H1 (cell line): Measurements from ENCODE around the gene TGIF1. TPM values are rescaled to one million over a fixed set of nuclear protein-coding genes. Genes with fewer than 3 reads are reported as not detected.
A peak's percentile ranks its signal among the peaks of the same experiment; 100 is the strongest.

Experiments
- CTCF ChIA-PET: fragments of 300-600 bp; sonication (Branson Sonifier 250); formaldehyde crosslinking; loops from one replicate; lab custom pipeline; 2021; ENCODE audit not compliant: partially characterized antibody; lab: Charles Lee
- POLR2A ChIA-PET: fragments of 300-600 bp; sonication (Branson Sonifier 250); formaldehyde crosslinking; loops from one replicate; lab custom pipeline; 2021; ENCODE audit warnings: inconsistent platforms; ENCODE audit not compliant: partially characterized antibody; lab: Charles Lee
- DNase-seq, 2 experiments: peaks; one replicate each; pipeline versions ENCODE4 v3.0.0 to v3.0.0-alpha.2; 2010 to 2022; ENCODE audit warnings: low spot score in 2 of 2, low read depth in 1 of 2, mixed read lengths in 1 of 2
- FAIRE-seq: peaks from 2 replicates; lab custom pipeline; 2011; peaks lifted over from hg19 to GRCh38; lab: Jason Lieb, UNC
- H2AFZ ChIP-seq: 2 replicates; pipeline ENCODE4 v1.8.1; 2012; ENCODE audit warnings: low read length, inconsistent platforms
- H2AK5ac ChIP-seq: 2 replicates; pipeline ENCODE4 v1.6.1; 2013; ENCODE audit warnings: low read depth, low read length
- H2BK120ac ChIP-seq: replicated peaks from 2 replicates; pipeline ENCODE3; 2013; ENCODE audit warnings: low read depth, low read length, inconsistent platforms
- H2BK12ac ChIP-seq: 2 replicates; pipeline ENCODE4 v1.6.1; 2013; ENCODE audit warnings: low read depth, low read length
- H2BK15ac ChIP-seq: 2 replicates; pipeline ENCODE4 v1.6.1; 2013; ENCODE audit warnings: low read length
- H2BK20ac ChIP-seq: 2 replicates; pipeline ENCODE4 v1.6.1; 2013; ENCODE audit warnings: low read length
- H2BK5ac ChIP-seq: 2 replicates; pipeline ENCODE4 v1.6.1; 2013; ENCODE audit warnings: low read depth, low read length
- H3K14ac ChIP-seq: 2 replicates; pipeline ENCODE4 v1.6.1; 2013; ENCODE audit warnings: inconsistent platforms; ENCODE audit not compliant: insufficient read length
- H3K18ac ChIP-seq: 2 replicates; pipeline ENCODE4 v1.6.1; 2013; ENCODE audit warnings: low read length; ENCODE audit errors: extremely low read depth
- H3K23ac ChIP-seq: 2 replicates; pipeline ENCODE4 v1.6.1; 2013; ENCODE audit warnings: inconsistent platforms; ENCODE audit not compliant: insufficient read length
- H3K23me2 ChIP-seq: 2 replicates; pipeline ENCODE4 v1.6.1; 2013; ENCODE audit warnings: low read depth, low read length
- H3K27ac ChIP-seq: 2 replicates; pipeline ENCODE4 v1.6.1; 2011; ENCODE audit warnings: low read depth, low read length, inconsistent platforms
- H3K27me3 ChIP-seq, 4 experiments: replicated peaks in 1 of 4; 1 replicate in 1 of 4; 2 replicates in 3 of 4; pipeline versions ENCODE4 v1.6.1 to v1.8.1; 2011 to 2013; ENCODE audit warnings: low read length in 3 of 4, mild to moderate bottlenecking in 3 of 4, inconsistent platforms in 2 of 4, mixed read lengths in 2 of 4, moderate library complexity in 1 of 4; ENCODE audit not compliant: control insufficient read depth in 3 of 4, insufficient read depth in 3 of 4; ENCODE audit errors: extremely low read depth in 1 of 4
- H3K36me3 ChIP-seq, 4 experiments: 2 replicates each; pipeline versions ENCODE4 v1.6.1 to v1.8.1; 2011 to 2013; ENCODE audit warnings: mild to moderate bottlenecking in 4 of 4, low read length in 3 of 4, moderate library complexity in 2 of 4, control low read depth in 1 of 4, inconsistent platforms in 1 of 4; ENCODE audit not compliant: insufficient read depth in 4 of 4, control insufficient read depth in 2 of 4
- H3K4ac ChIP-seq: replicated peaks from 2 replicates; pipeline ENCODE3; 2013; ENCODE audit warnings: low read length, low read depth, mixed read lengths, inconsistent platforms; ENCODE audit not compliant: insufficient read length
- H3K4me1 ChIP-seq, 4 experiments: replicated peaks in 1 of 4; 1 replicate in 1 of 4; 2 replicates in 3 of 4; pipeline versions ENCODE4 v1.6.1 to v1.8.1; 2011 to 2013; ENCODE audit warnings: low read length in 3 of 4, inconsistent platforms in 2 of 4, mixed read lengths in 1 of 4; ENCODE audit not compliant: insufficient read depth in 4 of 4, control insufficient read depth in 3 of 4
- H3K4me2 ChIP-seq, 2 experiments: 2 replicates each; pipeline versions ENCODE4 v1.6.1 to v1.8.1; 2011 to 2013; ENCODE audit warnings: low read depth in 2 of 2, low read length in 2 of 2, control low read depth in 1 of 2, inconsistent platforms in 1 of 2, mild to moderate bottlenecking in 1 of 2; ENCODE audit not compliant: insufficient read depth in 1 of 2
- H3K4me3 ChIP-seq, 4 experiments: fragments of 200-600, 300-600 bp in 1 of 4; sonication (generic), shearing (Covaris generic), sonication (Bioruptor Twin) in 1 of 4; 2 replicates each; pipeline versions ENCODE4 v1.5.1 to v1.8.1; 2011 to 2016; ENCODE audit warnings: low read length in 4 of 4, low read depth in 3 of 4, control low read depth in 2 of 4, inconsistent platforms in 2 of 4, mild to moderate bottlenecking in 2 of 4, mixed read lengths in 1 of 4, moderate library complexity in 1 of 4; ENCODE audit not compliant: insufficient read depth in 2 of 4; ENCODE audit errors: extremely low read depth in 1 of 4
- H3K56ac ChIP-seq: replicated peaks from 2 replicates; pipeline ENCODE3; 2013; ENCODE audit warnings: low read depth, mild to moderate bottlenecking, mixed read lengths, low read length, inconsistent platforms; ENCODE audit not compliant: insufficient read length
- H3K79me1 ChIP-seq: 2 replicates; pipeline ENCODE4 v1.6.1; 2013; ENCODE audit warnings: low read depth, low read length, control low read depth
- H3K79me2 ChIP-seq, 2 experiments: 2 replicates each; pipeline versions ENCODE4 v1.6.1 to v1.8.1; 2012 to 2013; ENCODE audit warnings: low read length in 2 of 2, mild to moderate bottlenecking in 2 of 2, inconsistent platforms in 1 of 2; ENCODE audit not compliant: insufficient read depth in 2 of 2, control insufficient read depth in 1 of 2
- H3K9ac ChIP-seq, 4 experiments: replicated peaks in 1 of 4; 1 replicate in 1 of 4; 2 replicates in 3 of 4; pipeline versions ENCODE4 v1.6.1 to v1.8.1; 2011 to 2013; ENCODE audit warnings: low read depth in 3 of 4, low read length in 3 of 4, control low read depth in 2 of 4, mild to moderate bottlenecking in 2 of 4, moderate library complexity in 2 of 4, inconsistent platforms in 1 of 4; ENCODE audit errors: extremely low read depth in 1 of 4
- H3K9me3 ChIP-seq, 2 experiments: 2 replicates each; pipeline versions ENCODE4 v1.6.1 to v1.8.1; 2012 to 2013; ENCODE audit warnings: mild to moderate bottlenecking in 2 of 2, moderate library complexity in 2 of 2, control low read depth in 1 of 2, inconsistent platforms in 1 of 2, low read depth in 1 of 2, low read length in 1 of 2, mixed read lengths in 1 of 2; ENCODE audit not compliant: insufficient read depth in 2 of 2
- H4K20me1 ChIP-seq, 2 experiments: replicated peaks in 1 of 2; 2 replicates each; pipeline versions ENCODE3 to v1.8.1; 2011 to 2013; ENCODE audit warnings: inconsistent platforms in 2 of 2, low read length in 2 of 2, mild to moderate bottlenecking in 1 of 2; ENCODE audit not compliant: insufficient read depth in 2 of 2, control insufficient read depth in 1 of 2
- H4K5ac ChIP-seq: 2 replicates; pipeline ENCODE4 v1.6.1; 2013; ENCODE audit warnings: low read length, low read depth, mixed read lengths, inconsistent platforms; ENCODE audit not compliant: insufficient read length
- H4K8ac ChIP-seq: 2 replicates; pipeline ENCODE4 v1.8.0; 2013; ENCODE audit warnings: mild to moderate bottlenecking, moderate library complexity, low read length, inconsistent platforms; ENCODE audit not compliant: insufficient read depth; ENCODE audit errors: extremely low read depth
- H4K91ac ChIP-seq: replicated peaks from 2 replicates; pipeline ENCODE3; 2013; ENCODE audit warnings: low read length, mixed read lengths, inconsistent platforms; ENCODE audit not compliant: insufficient read length
- WGBS, 2 experiments: shearing (Covaris generic) in 1 of 2; methylation state at CpG; one replicate each; pipeline versions ENCODE4 v1.1.6 to v1.1.7; 2013 to 2015; ENCODE audit warnings: low lambda C conversion rate in 2 of 2, mixed read lengths in 2 of 2, inconsistent platforms in 1 of 2, low coverage in 1 of 2, missing lambda C conversion rate in 1 of 2; ENCODE audit not compliant: insufficient replicate concordance in 2 of 2, insufficient coverage in 1 of 2, insufficient read length in 1 of 2; ENCODE audit errors: extremely low coverage in 1 of 2, missing lambda C conversion rate in 1 of 2; 5-methylcytosine and 5-hydroxymethylcytosine counted together
- polyA plus RNA-seq, 7 experiments: library from polyadenylated mRNA; depleted of rRNA in 3 of 7; stranded (reverse) in 5 of 7; unstranded in 2 of 7; fragments of >200 nt in 5 of 7; fragments of 200-250 nt in 2 of 7; gene quantifications; 1 replicate in 5 of 7; 2 replicates in 1 of 7; 4 replicates in 1 of 7; pipeline versions ENCODE4 v1.2.1 to v1.2.3, GENCODE V29; 2011 to 2013; ENCODE audit warnings: missing spikeins in 2 of 7, mixed read lengths in 2 of 7
- total RNA-seq: library from RNA; stranded (reverse); fragmentation: NEBNext Ultra II Directional; extraction: Animal tissue kit (Norgen Biotek cat#: 25700); gene quantifications from 2 replicates; pipeline ENCODE4 v1.2.1, GENCODE V29; 2021

Gene TGIF1
- total and polyA plus RNA-seq, 2 of the 8 experiments (the other 6 are each of a cell fraction or from before 2014, with no cell fraction given): 256 to 262 TPM

- no peak overlapping the region for H3K4ac ChIP-seq
- H3K23me2 ChIP-seq: no peaks in the 10 kb centered on the region
- DNase-seq: no peak
- ChIA-PET CTCF (interaction anchor here (0.5 to 2.2 kb wide), 7 partner anchors 11 to 226 kb away, joined by 3 to 7 read pairs (median 5); no protein-coding TSS in a partner anchor), POLR2A (interaction anchor here (2.1 kb wide), 1 partner anchor 11 kb away, joined by 5 read pairs; no protein-coding TSS in a partner anchor)
- no peak overlapping the region for H3K27ac ChIP-seq
- peaks cover 0 to 3% (median under 1%) of the 10 kb centered on the region in 4 experiments; a peak in 2 of 7 replicates for H3K4me1 ChIP-seq
- no peak overlapping the region for H3K56ac ChIP-seq
- H4K91ac ChIP-seq: no peak overlapping the region
- H3K27me3 ChIP-seq: no peaks in the 10 kb centered on the region
- no peak overlapping the region for H2BK15ac ChIP-seq
- H2AFZ ChIP-seq: peak overlapping the region; percentile 96
- H3K23ac ChIP-seq: no peak overlapping the region
- H3K4me2 ChIP-seq: no peak overlapping the region
- H4K5ac ChIP-seq: no peak overlapping the region
- no peak overlapping the region for H3K9ac ChIP-seq
- H3K36me3 ChIP-seq: no peaks in the 10 kb centered on the region
- H2BK120ac ChIP-seq: no peak overlapping the region
- 88% methylated on average over 7 of the region's 7 CpGs; no CpG with 5 or more reads in 1 of the 2 experiments for WGBS, 2 experiments
- H3K79me1 ChIP-seq: no peaks in the 10 kb centered on the region
- H2AK5ac ChIP-seq: no peak overlapping the region
- H3K14ac ChIP-seq: no peak overlapping the region
- no peaks in the 10 kb centered on the region for H3K79me2 ChIP-seq
- H3K4me3 ChIP-seq: no peak overlapping the region
- H3K18ac ChIP-seq: no peak overlapping the region
- no peak overlapping the region for H2BK20ac ChIP-seq
- no peak for FAIRE-seq
- no peak overlapping the region for H4K8ac ChIP-seq
- no peak overlapping the region for H2BK12ac ChIP-seq
- H2BK5ac ChIP-seq: no peak overlapping the region
- no peaks in the 10 kb centered on the region for H4K20me1 ChIP-seq
- H3K9me3 ChIP-seq: no peaks in the 10 kb centered on the region
Observed at GRCh38 chr18:3486512-3486911, 36.5 kb downstream of the TGIF1 start.
